H1 (cell line): Measurements from ENCODE around the gene ACSL4. TPM values are rescaled to one million over a fixed set of nuclear protein-coding genes. Genes with fewer than 3 reads are reported as not detected.

Source experiments
- CTCF ChIA-PET: fragments of 300-600 bp; sonication (Branson Sonifier 250); formaldehyde crosslinking; loops from one replicate; lab custom pipeline; 2021; ENCODE audit not compliant: partially characterized antibody; lab: Charles Lee
- POLR2A ChIA-PET: fragments of 300-600 bp; sonication (Branson Sonifier 250); formaldehyde crosslinking; loops from one replicate; lab custom pipeline; 2021; ENCODE audit warnings: inconsistent platforms; ENCODE audit not compliant: partially characterized antibody; lab: Charles Lee
- DNase-seq, 2 experiments: peaks; one replicate each; pipeline versions ENCODE4 v3.0.0 to v3.0.0-alpha.2; 2010 to 2022; ENCODE audit warnings: low spot score in 2 of 2, low read depth in 1 of 2, mixed read lengths in 1 of 2
- FAIRE-seq: peaks from 2 replicates; lab custom pipeline; 2011; peaks lifted over from hg19 to GRCh38; lab: Jason Lieb, UNC
- H2AFZ ChIP-seq: 2 replicates; pipeline ENCODE4 v1.8.1; 2012; ENCODE audit warnings: low read length, inconsistent platforms
- H2AK5ac ChIP-seq: 2 replicates; pipeline ENCODE4 v1.6.1; 2013; ENCODE audit warnings: low read depth, low read length
- H2BK120ac ChIP-seq: replicated peaks from 2 replicates; pipeline ENCODE3; 2013; ENCODE audit warnings: low read depth, low read length, inconsistent platforms
- H2BK12ac ChIP-seq: 2 replicates; pipeline ENCODE4 v1.6.1; 2013; ENCODE audit warnings: low read depth, low read length
- H2BK15ac ChIP-seq: 2 replicates; pipeline ENCODE4 v1.6.1; 2013; ENCODE audit warnings: low read length
- H2BK20ac ChIP-seq: 2 replicates; pipeline ENCODE4 v1.6.1; 2013; ENCODE audit warnings: low read length
- H2BK5ac ChIP-seq: 2 replicates; pipeline ENCODE4 v1.6.1; 2013; ENCODE audit warnings: low read depth, low read length
- H3K14ac ChIP-seq: 2 replicates; pipeline ENCODE4 v1.6.1; 2013; ENCODE audit warnings: inconsistent platforms; ENCODE audit not compliant: insufficient read length
- H3K18ac ChIP-seq: 2 replicates; pipeline ENCODE4 v1.6.1; 2013; ENCODE audit warnings: low read length; ENCODE audit errors: extremely low read depth
- H3K23ac ChIP-seq: 2 replicates; pipeline ENCODE4 v1.6.1; 2013; ENCODE audit warnings: inconsistent platforms; ENCODE audit not compliant: insufficient read length
- H3K23me2 ChIP-seq: 2 replicates; pipeline ENCODE4 v1.6.1; 2013; ENCODE audit warnings: low read depth, low read length
- H3K27ac ChIP-seq: 2 replicates; pipeline ENCODE4 v1.6.1; 2011; ENCODE audit warnings: low read depth, low read length, inconsistent platforms
- H3K27me3 ChIP-seq, 4 experiments: replicated peaks in 1 of 4; 1 replicate in 1 of 4; 2 replicates in 3 of 4; pipeline versions ENCODE4 v1.6.1 to v1.8.1; 2011 to 2013; ENCODE audit warnings: low read length in 3 of 4, mild to moderate bottlenecking in 3 of 4, inconsistent platforms in 2 of 4, mixed read lengths in 2 of 4, moderate library complexity in 1 of 4; ENCODE audit not compliant: control insufficient read depth in 3 of 4, insufficient read depth in 3 of 4; ENCODE audit errors: extremely low read depth in 1 of 4
- H3K36me3 ChIP-seq, 4 experiments: 2 replicates each; pipeline versions ENCODE4 v1.6.1 to v1.8.1; 2011 to 2013; ENCODE audit warnings: mild to moderate bottlenecking in 4 of 4, low read length in 3 of 4, moderate library complexity in 2 of 4, control low read depth in 1 of 4, inconsistent platforms in 1 of 4; ENCODE audit not compliant: insufficient read depth in 4 of 4, control insufficient read depth in 2 of 4
- H3K4ac ChIP-seq: replicated peaks from 2 replicates; pipeline ENCODE3; 2013; ENCODE audit warnings: low read length, low read depth, mixed read lengths, inconsistent platforms; ENCODE audit not compliant: insufficient read length
- H3K4me1 ChIP-seq, 4 experiments: replicated peaks in 1 of 4; 1 replicate in 1 of 4; 2 replicates in 3 of 4; pipeline versions ENCODE4 v1.6.1 to v1.8.1; 2011 to 2013; ENCODE audit warnings: low read length in 3 of 4, inconsistent platforms in 2 of 4, mixed read lengths in 1 of 4; ENCODE audit not compliant: insufficient read depth in 4 of 4, control insufficient read depth in 3 of 4
- H3K4me2 ChIP-seq, 2 experiments: 2 replicates each; pipeline versions ENCODE4 v1.6.1 to v1.8.1; 2011 to 2013; ENCODE audit warnings: low read depth in 2 of 2, low read length in 2 of 2, control low read depth in 1 of 2, inconsistent platforms in 1 of 2, mild to moderate bottlenecking in 1 of 2; ENCODE audit not compliant: insufficient read depth in 1 of 2
- H3K4me3 ChIP-seq, 4 experiments: fragments of 200-600, 300-600 bp in 1 of 4; sonication (generic), shearing (Covaris generic), sonication (Bioruptor Twin) in 1 of 4; 2 replicates each; pipeline versions ENCODE4 v1.5.1 to v1.8.1; 2011 to 2016; ENCODE audit warnings: low read length in 4 of 4, low read depth in 3 of 4, control low read depth in 2 of 4, inconsistent platforms in 2 of 4, mild to moderate bottlenecking in 2 of 4, mixed read lengths in 1 of 4, moderate library complexity in 1 of 4; ENCODE audit not compliant: insufficient read depth in 2 of 4; ENCODE audit errors: extremely low read depth in 1 of 4
- H3K56ac ChIP-seq: replicated peaks from 2 replicates; pipeline ENCODE3; 2013; ENCODE audit warnings: low read depth, mild to moderate bottlenecking, mixed read lengths, low read length, inconsistent platforms; ENCODE audit not compliant: insufficient read length
- H3K79me1 ChIP-seq: 2 replicates; pipeline ENCODE4 v1.6.1; 2013; ENCODE audit warnings: low read depth, low read length, control low read depth
- H3K79me2 ChIP-seq, 2 experiments: 2 replicates each; pipeline versions ENCODE4 v1.6.1 to v1.8.1; 2012 to 2013; ENCODE audit warnings: low read length in 2 of 2, mild to moderate bottlenecking in 2 of 2, inconsistent platforms in 1 of 2; ENCODE audit not compliant: insufficient read depth in 2 of 2, control insufficient read depth in 1 of 2
- H3K9ac ChIP-seq, 4 experiments: replicated peaks in 1 of 4; 1 replicate in 1 of 4; 2 replicates in 3 of 4; pipeline versions ENCODE4 v1.6.1 to v1.8.1; 2011 to 2013; ENCODE audit warnings: low read depth in 3 of 4, low read length in 3 of 4, control low read depth in 2 of 4, mild to moderate bottlenecking in 2 of 4, moderate library complexity in 2 of 4, inconsistent platforms in 1 of 4; ENCODE audit errors: extremely low read depth in 1 of 4
- H3K9me3 ChIP-seq, 2 experiments: 2 replicates each; pipeline versions ENCODE4 v1.6.1 to v1.8.1; 2012 to 2013; ENCODE audit warnings: mild to moderate bottlenecking in 2 of 2, moderate library complexity in 2 of 2, control low read depth in 1 of 2, inconsistent platforms in 1 of 2, low read depth in 1 of 2, low read length in 1 of 2, mixed read lengths in 1 of 2; ENCODE audit not compliant: insufficient read depth in 2 of 2
- H4K20me1 ChIP-seq, 2 experiments: replicated peaks in 1 of 2; 2 replicates each; pipeline versions ENCODE3 to v1.8.1; 2011 to 2013; ENCODE audit warnings: inconsistent platforms in 2 of 2, low read length in 2 of 2, mild to moderate bottlenecking in 1 of 2; ENCODE audit not compliant: insufficient read depth in 2 of 2, control insufficient read depth in 1 of 2
- H4K5ac ChIP-seq: 2 replicates; pipeline ENCODE4 v1.6.1; 2013; ENCODE audit warnings: low read length, low read depth, mixed read lengths, inconsistent platforms; ENCODE audit not compliant: insufficient read length
- H4K8ac ChIP-seq: 2 replicates; pipeline ENCODE4 v1.8.0; 2013; ENCODE audit warnings: mild to moderate bottlenecking, moderate library complexity, low read length, inconsistent platforms; ENCODE audit not compliant: insufficient read depth; ENCODE audit errors: extremely low read depth
- H4K91ac ChIP-seq: replicated peaks from 2 replicates; pipeline ENCODE3; 2013; ENCODE audit warnings: low read length, mixed read lengths, inconsistent platforms; ENCODE audit not compliant: insufficient read length
- BACH1 ChIP-seq: IDR thresholded peaks from 2 replicates; pipeline ENCODE4 v1.6.1; 2012; ENCODE audit warnings: low read length, improper control_type of control experiment
- E2F6 ChIP-seq: IDR thresholded peaks from 2 replicates; pipeline ENCODE4 v1.6.1; 2012; ENCODE audit warnings: inconsistent platforms
- KDM1A ChIP-seq: fragments of 200-600, 300-600 bp; sonication (generic); IDR thresholded peaks from 2 replicates; pipeline ENCODE4 v1.7.1; 2016; ENCODE audit warnings: mild to moderate bottlenecking, low read length, borderline replicate concordance
- MAFK ChIP-seq: IDR thresholded peaks from 2 replicates; pipeline ENCODE4 v1.6.1; 2012; ENCODE audit warnings: low read depth, mild to moderate bottlenecking, improper control_type of control experiment, low read length
- RXRA ChIP-seq: IDR thresholded peaks from 2 replicates; pipeline ENCODE4 v1.6.1; 2011; ENCODE audit warnings: low read depth, mild to moderate bottlenecking, low read length, moderate library complexity; ENCODE audit not compliant: insufficient read depth
- USF2 ChIP-seq: IDR thresholded peaks from 2 replicates; pipeline ENCODE4 v1.6.1; 2011; ENCODE audit warnings: low read length, improper control_type of control experiment
- WGBS, 2 experiments: shearing (Covaris generic) in 1 of 2; methylation state at CpG; one replicate each; pipeline versions ENCODE4 v1.1.6 to v1.1.7; 2013 to 2015; ENCODE audit warnings: low lambda C conversion rate in 2 of 2, mixed read lengths in 2 of 2, inconsistent platforms in 1 of 2, low coverage in 1 of 2, missing lambda C conversion rate in 1 of 2; ENCODE audit not compliant: insufficient replicate concordance in 2 of 2, insufficient coverage in 1 of 2, insufficient read length in 1 of 2; ENCODE audit errors: extremely low coverage in 1 of 2, missing lambda C conversion rate in 1 of 2; 5-methylcytosine and 5-hydroxymethylcytosine counted together
- polyA plus RNA-seq, 7 experiments: library from polyadenylated mRNA; depleted of rRNA in 3 of 7; stranded (reverse) in 5 of 7; unstranded in 2 of 7; fragments of >200 nt in 5 of 7; fragments of 200-250 nt in 2 of 7; gene quantifications; 1 replicate in 5 of 7; 2 replicates in 1 of 7; 4 replicates in 1 of 7; pipeline versions ENCODE4 v1.2.1 to v1.2.3, GENCODE V29; 2011 to 2013; ENCODE audit warnings: missing spikeins in 2 of 7, mixed read lengths in 2 of 7
- total RNA-seq: library from RNA; stranded (reverse); fragmentation: NEBNext Ultra II Directional; extraction: Animal tissue kit (Norgen Biotek cat#: 25700); gene quantifications from 2 replicates; pipeline ENCODE4 v1.2.1, GENCODE V29; 2021

The ACSL4 gene
- total and polyA plus RNA-seq, 2 of the 8 experiments (the other 6 are each of a cell fraction or from before 2014, with no cell fraction given): 11.3 to 47.0 TPM

- H3K14ac ChIP-seq: no peak overlapping the region
- H3K36me3 ChIP-seq: no peaks in the 10 kb centered on the region
- H3K9ac ChIP-seq: no peak overlapping the region
- no peak overlapping the region for H3K4me3 ChIP-seq
- DNase-seq (no peak), FAIRE-seq (no peak)
- no peak overlapping the region for H4K5ac ChIP-seq
- H2BK120ac ChIP-seq: no peak overlapping the region
- no peak overlapping the region for H2AK5ac ChIP-seq
- H2BK5ac ChIP-seq: no peak overlapping the region
- H2BK15ac ChIP-seq: no peak overlapping the region
- H4K8ac ChIP-seq: no peak overlapping the region
- no peak overlapping the region for H3K18ac ChIP-seq
- H4K20me1 ChIP-seq: no peaks in the 10 kb centered on the region
- no peak overlapping the region for H3K27ac ChIP-seq
- no peaks in the 10 kb centered on the region for H3K79me1 ChIP-seq
- H3K27me3 ChIP-seq: no peaks in the 10 kb centered on the region
- no peak overlapping the region for H2AFZ ChIP-seq
- WGBS, 2 experiments: 100% methylated on average over 3 of the region's 3 CpGs; no CpG with 5 or more reads in 1 of the 2 experiments
- no peak overlapping the region for H2BK20ac ChIP-seq
- H3K56ac ChIP-seq: no peak overlapping the region
- no peak overlapping the region for H2BK12ac ChIP-seq
- no peak overlapping the region for H3K4ac ChIP-seq
- H3K4me1 ChIP-seq: no peaks in the 10 kb centered on the region
- no peaks in the 10 kb centered on the region for H3K9me3 ChIP-seq
- CTCF ChIA-PET: interaction anchor here (0.6 to 1.7 kb wide), 2 partner anchors 196 to 214 kb away, joined by 3 to 4 read pairs; no protein-coding TSS in a partner anchor
- H3K23me2 ChIP-seq: no peaks in the 10 kb centered on the region
- no peak overlapping the region for H3K23ac ChIP-seq
- H3K79me2 ChIP-seq: no peaks in the 10 kb centered on the region
- no peak for TF ChIP-seq E2F6
- no peak for TF ChIP-seq RXRA
- TF ChIP-seq MAFK: no peak
- TF ChIP-seq KDM1A: no peak
- no peak for TF ChIP-seq USF2
- TF ChIP-seq BACH1: no peak
- POLR2A ChIA-PET: no interaction called here
- no peak overlapping the region for H4K91ac ChIP-seq
- no peak overlapping the region for H3K4me2 ChIP-seq
These were observed 37.4 kb downstream of the ACSL4 start for GRCh38 chrX:109695637-109696036.
